Measurements from ENCODE around the gene ADRA1B.

DNA sequence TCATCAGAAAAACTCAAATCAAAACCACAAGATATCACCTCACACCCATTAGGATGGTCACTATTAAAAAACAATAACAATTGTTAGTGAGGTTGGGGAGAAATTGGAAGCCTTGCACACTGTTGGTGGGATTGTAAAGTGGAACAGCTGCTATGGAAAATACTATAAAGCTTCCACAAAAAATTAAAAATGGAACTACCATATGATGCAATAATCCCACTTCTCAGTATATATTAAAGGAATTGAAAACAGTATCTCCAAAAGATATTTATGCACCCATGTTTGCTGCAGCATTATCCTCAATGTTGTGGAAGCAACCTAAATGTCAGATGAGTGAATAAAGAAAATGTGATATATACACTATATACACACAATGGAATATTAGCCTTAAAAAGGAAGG is 14.5 kb upstream of the ADRA1B start:
- no peak for TF ChIP-seq POLR2AphosphoS5 (IDR thresholded peaks at IDR 0.05; ENCODE audit: low read depth, low read length)
- no peak for TF ChIP-seq POLR2A (IDR thresholded peaks at IDR 0.05; ENCODE audit: low read depth, low read length)

Measured in GM12892 (cell line).